GM19328 (cell line): ENCODE results near the gene INPP4B.
"Not testable (repeated sequence)": the region's sequence is repeated elsewhere in the genome, so short reads cannot be mapped to it uniquely, and the experiment has no call there.

Experiments
- ATAC-seq: cut with Tn5 transposase; IDR thresholded peaks from one replicate; pipeline ENCODE4 v1.9.1; 2021; ENCODE audit warnings: mild to moderate bottlenecking, moderate library complexity; ENCODE audit not compliant: unreplicated experiment

The INPP4B gene

DNA sequence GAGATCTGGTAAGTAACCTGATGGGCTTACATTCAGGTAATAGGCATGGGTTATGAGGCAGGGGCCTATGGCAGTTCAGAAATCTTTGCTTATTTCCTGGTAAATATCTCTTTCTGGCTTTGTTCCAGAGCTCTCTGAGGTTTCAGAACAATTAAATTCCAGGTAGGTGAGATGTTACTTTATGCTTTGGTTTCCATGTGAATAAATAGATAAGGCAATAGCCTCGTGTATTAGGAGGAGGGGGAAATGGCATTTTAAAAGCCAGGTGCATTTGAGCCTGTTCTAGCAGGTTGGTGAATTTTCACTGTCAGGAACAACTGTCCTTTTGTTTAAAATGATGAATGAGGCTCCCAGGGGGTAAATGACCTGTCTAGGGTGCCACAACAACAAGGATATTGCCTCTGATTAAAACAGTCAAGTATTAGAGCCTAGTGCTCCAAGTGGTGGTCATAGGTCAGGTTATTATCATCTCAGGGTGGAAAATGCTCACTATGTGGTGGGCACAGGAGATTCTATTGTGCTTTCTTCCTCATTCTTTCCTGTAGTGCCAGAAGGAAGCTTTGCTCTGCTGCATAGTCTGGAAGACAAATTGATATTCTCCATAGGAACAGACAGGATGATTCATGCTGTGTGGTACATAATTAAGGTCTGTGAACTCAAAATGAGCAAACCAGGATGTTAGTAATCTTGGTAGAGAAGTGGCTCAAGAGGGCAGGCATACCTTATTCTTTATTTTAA is 296.2 kb downstream of the INPP4B start:
- no peak for ATAC-seq

DNA sequence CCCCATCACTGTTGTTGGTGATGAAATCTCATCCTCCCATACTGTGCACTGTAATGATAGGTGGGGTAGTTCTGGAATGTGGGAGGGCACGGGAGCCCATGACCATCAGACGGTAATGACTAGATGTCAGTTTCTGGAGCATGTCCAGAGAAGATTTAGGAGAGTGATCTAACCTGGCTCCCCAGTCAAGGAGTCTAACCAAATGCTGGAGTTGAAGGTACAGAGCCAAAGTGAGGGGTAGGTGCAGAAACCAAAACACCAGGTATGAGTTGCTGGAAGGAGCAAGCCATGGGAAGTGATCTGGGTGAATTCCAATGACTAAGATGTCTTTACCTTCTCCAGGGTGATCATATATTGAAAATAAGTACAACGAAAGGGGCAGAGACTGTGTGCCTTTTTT is 296.9 kb downstream of the INPP4B start:
- ATAC-seq, result no peak

- no peak for ATAC-seq
Measured at GRCh38 chr4:142548491-142548890, 297.6 kb downstream of the INPP4B start.

- no peak for ATAC-seq
Measured at GRCh38 chr4:142547974-142548373, 298.1 kb downstream of the INPP4B start.

- no peak for ATAC-seq
Measured at GRCh38 chr4:142544594-142544993, 301.5 kb downstream of the INPP4B start.

GRCh38 chr4:142544039-142544438 is 302.1 kb downstream of the INPP4B start:
- no peak for ATAC-seq

GRCh38 chr4:142540483-142540804 is 305.7 kb downstream of the INPP4B start:
- ATAC-seq, result no peak

DNA sequence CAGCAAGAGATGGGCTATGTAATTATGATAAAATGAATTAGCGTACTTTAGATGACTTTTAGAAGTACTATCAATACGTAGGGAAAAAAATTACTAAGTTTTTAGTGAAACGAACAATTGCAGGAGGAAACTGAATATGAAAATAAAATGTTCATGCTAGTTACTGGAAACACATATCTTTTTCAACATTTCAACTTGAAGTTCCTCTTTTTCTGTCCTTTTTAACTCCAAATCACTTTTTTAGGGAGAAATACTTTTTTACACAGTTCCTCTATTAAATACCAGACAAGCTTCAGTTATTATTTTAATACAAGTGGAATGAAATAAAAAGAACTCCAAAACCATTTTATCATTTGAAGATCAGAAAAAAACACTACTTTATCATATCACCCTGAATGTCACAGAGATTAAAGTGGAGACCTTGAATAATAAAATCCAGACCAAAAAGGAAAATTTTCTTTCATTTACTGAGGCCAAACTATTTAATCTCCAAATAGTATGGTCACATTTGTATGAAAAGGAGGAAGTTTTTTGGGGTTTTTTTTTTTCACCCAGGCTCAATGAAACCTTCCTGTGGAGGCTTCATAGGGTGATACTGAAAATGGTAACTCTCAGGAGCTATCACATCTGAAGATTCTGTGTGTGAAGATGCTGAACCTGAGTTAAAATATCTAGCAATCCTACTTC is 306.2 kb downstream of the INPP4B start:
- ATAC-seq, result no peak

GRCh38 chr4:142535009-142535408 is 311.1 kb downstream of the INPP4B start:
- ATAC-seq, result no peak

GRCh38 chr4:142532054-142532453 is 314.0 kb downstream of the INPP4B start:
- no peak for ATAC-seq

GRCh38 chr4:142530728-142531127 is 315.4 kb downstream of the INPP4B start:
- no peak for ATAC-seq

GRCh38 chr4:142528433-142528832 is 317.7 kb downstream of the INPP4B start:
- no peak for ATAC-seq

DNA sequence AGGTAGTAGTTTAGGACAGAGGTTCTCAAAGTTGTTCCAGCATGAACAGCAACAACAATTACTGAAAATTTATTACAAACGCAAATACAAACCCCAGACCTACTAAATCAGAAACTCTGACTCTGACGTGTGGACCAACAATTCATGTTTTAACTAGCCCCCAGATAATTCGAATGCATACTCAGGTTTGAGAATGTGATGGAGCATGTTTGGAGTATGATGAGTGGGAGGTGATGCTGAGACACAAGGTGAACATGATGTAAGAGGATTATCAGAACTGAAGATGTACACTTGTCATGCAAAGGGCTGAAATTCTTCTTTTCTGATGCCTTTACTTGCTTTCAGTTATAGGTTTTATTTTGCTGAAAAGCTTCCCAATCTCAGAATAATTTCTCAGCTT is 323.0 kb downstream of the INPP4B start:
- no peak for ATAC-seq

DNA sequence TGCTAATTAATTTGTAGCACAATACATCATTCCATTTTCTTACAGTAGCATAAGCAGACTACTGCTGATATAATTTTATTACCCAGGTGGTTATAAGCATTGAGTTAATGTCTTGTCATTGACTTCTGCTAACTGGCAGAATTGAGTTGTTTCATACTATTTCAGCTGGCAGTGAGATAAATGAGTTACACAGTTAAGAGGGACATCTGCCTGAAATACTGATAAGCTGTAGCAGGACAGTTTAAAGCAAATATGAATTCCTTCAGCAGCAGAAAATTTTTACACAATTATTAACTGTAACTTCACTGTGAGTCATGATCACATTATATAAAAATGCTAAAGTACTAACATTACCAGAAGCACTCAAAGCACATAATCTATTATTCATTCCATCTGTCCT is 326.8 kb downstream of the INPP4B start:
- no peak for ATAC-seq

- no peak for ATAC-seq
Measured at GRCh38 chr4:142516686-142517526, 329.2 kb downstream of the INPP4B start.

DNA sequence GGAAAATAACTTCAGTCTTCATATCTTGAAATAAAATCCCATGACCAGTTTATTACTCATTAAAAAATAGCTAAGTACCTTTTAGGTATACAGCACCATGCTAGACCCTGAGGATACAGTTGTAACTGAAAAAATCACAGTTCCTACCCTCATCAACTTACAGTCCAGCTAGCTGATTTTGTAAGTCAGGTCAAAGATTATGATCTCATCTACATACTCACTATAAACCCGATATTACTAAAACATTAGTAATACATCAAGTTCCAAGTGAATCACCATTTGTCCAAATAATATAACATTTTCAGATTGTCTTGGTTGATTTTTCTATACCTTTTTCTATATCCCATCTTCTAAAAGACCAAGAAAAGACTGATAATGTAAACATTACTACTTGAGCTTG is 333.9 kb downstream of the INPP4B start:
- ATAC-seq, result no peak

DNA sequence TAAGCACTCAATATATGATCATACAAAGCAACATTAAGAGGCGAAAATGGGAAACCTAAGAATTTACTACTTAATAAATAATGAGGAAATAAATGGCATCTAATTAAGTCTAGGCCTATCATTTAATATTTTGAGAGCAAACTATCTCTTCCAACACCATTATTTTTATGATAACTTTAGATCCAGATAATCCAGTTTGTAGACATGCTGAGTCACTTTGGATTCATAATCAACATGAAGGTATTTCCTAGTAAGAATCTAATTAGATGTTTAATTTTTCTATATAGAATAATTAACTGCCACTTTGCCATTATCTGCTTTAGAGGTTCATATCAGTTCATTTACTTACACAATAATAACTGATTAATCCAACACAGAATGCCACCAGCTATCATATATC is 336.2 kb downstream of the INPP4B start:
- no peak for ATAC-seq

DNA sequence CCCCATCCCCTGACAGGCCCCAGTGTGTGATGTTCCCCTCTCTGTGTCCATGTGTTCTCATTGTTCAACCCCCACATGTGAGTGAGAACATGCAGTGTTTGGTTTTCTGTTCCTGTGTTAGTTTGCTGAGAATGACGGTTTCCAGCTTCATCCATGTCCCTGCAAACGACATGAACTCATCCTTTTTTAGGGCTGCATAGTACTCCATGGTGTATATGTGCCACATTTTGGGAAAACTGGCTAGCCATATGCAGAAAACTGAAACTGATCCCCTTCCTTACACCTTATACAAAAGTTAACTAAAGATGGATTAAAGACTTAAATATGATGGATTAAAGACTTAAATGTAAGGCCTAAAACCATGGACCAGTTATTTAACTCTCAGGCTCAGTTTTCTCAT is 336.7 kb downstream of the INPP4B start:
- ATAC-seq, result not testable (repeated sequence)

DNA sequence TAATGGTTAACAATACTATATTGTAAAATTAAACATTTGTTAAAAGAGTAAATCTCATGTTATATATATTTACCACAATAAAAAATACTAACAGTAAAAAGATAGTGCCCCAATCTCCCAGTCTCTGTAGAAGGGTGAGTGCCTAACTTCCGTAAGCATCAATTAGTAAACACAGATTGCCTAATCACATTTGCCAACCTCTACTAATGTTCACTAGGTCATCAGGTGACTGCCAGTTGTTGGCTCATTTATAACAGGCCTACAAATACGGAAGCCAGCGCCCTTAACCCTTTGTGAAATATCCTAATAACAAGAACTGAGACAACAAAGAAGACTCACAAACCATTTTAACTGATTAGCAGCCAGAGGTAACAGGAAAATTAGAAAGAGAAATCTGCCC is 345.1 kb downstream of the INPP4B start:
- no peak for ATAC-seq

DNA sequence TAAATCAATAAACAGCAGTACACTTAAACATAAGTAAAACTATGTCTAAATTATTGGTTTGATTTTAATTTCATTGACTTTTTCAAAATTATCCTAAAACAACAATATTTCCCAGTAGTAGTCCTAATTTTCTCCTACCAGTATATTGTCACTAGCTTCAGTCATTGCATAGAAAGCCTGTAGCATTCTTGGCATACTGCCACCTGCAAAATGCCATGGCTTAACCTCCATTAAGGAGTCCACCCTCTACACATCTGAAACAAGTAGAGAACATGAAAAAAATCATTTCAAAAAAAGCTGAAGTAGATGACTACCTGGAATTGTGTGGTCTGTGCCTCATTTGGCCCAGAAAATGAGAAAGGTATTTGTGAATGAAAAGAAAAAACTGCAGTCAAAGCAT is 348.5 kb downstream of the INPP4B start:
- ATAC-seq, result no peak

- ATAC-seq, result no peak
Measured at GRCh38 chr4:142493255-142494110, 352.6 kb downstream of the INPP4B start.
